GM19193 (cell line): ENCODE results near the gene TSEN34.

ENCODE experiments used
- POLR2A ChIP-seq: IDR thresholded peaks from 4 replicates; pipeline ENCODE4 v1.6.1; 2011; ENCODE audit not compliant: insufficient read depth, insufficient read length; ENCODE audit errors: extremely low read depth

TSEN34 gene

DNA sequence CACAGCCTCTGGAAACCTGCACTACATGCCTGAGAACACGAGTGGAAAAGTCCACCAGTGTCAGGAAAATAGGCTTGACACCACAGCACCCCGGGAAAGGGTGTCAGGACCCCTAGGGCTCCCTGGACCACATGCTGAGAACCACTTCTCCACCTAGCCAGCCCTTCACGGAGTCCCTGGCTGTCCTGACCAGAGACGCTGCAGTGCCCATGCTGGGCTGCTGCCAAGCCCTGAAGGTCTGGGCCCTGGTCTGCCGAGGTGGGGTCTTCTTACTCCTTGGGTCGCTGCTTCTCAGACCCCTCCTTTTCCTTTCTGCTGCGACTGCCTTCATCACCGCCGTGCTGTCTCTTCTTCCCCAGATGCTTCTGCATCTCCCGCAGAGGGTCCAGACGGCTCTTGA, 34.6 kb upstream of the TSEN34 start:
- no peak for TF ChIP-seq POLR2A

DNA sequence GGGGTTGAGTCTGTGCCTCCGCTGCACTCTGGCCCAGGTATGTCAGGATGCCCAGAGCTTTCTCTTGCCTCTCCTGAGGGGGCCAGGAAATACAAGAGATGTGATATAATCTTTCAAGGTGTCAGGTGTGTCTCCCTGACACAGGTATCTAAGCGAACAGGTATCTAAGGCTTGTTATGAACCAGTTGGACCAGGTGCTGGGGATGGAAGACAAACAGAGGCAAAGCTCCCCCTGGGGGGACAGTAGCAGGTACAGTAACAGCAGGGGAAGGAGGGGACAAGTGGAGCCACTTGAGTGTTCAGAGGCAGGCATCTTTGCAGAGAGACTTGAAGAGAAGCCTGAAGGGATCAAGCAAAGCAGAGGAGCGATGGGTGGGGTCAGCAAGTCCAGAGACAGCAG, 34.2 kb upstream of the TSEN34 start:
- no peak for TF ChIP-seq POLR2A

DNA sequence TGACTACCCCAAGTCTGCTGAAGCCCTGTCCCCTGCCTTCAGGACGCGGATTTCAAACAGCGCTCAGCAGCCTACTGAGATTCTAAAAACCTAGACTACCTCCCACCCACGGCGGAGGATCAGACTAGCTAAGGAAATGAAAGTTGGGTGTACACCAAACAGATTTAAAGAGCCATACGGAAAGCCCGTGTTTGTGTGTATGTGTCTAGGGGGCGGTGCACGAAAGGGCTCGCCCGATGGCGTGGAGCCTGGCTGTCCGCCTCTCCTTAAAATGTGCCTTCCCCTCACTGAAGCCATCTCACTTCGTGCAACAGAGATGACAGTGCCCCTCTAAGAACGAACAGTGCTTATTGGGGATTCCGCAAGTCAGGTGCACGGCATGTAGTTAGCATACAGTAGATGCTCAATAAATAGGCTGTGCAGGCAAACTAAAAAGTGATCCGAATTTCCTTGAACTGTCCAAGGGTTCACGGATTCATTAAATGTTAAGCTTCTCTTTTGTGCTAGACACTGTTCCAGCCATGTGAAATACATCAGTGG, 32.2 kb upstream of the TSEN34 start:
- TF ChIP-seq POLR2A: no peak

DNA sequence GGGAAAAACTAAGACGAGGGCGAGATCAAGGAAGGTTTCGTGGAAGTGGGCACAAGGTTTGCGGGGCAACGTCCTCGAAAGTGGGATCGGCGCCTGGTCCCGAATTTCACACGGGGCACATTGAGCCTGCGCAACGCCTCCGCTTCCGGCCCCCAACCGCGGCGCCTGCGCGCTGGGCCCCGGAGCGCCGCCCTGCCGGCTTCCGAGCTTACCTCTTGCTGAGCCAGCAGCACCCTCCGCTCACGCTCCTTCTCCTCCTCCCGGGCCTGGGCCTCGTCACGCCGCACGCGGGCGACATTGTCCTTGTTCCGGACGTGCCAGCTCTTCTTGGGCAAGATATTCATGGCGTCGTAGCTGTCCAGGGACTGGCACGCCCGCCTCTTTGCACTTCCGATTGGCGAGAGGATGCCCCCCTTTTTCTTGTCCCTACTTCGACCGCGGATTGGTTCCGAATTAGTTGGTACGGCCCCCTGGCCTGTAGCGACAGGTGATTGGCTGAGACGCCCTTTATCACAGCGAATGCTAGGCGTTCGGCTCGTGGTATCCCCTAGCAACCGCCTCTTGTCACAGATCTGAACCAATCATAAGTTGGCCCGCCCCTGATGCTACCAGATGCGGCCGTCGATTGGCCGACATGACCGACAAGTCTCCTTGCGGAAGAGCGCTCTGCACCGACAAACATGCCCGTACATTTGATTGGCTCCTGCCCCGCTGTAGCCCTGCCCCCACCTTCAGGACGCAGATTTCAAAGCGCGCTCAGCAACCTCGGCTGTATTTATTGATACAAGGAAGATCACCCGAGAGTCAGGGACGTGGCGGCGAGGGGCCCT, 31.5 kb upstream of the TSEN34 start, which contains the start of gene LENG1:
Gene LENG1 (minus strand): TSS at position 370 of the 830 bp plus-strand sequence. CDS start 26 bp downstream, at position 344.
- TF ChIP-seq POLR2A: peak; percentile 87

DNA sequence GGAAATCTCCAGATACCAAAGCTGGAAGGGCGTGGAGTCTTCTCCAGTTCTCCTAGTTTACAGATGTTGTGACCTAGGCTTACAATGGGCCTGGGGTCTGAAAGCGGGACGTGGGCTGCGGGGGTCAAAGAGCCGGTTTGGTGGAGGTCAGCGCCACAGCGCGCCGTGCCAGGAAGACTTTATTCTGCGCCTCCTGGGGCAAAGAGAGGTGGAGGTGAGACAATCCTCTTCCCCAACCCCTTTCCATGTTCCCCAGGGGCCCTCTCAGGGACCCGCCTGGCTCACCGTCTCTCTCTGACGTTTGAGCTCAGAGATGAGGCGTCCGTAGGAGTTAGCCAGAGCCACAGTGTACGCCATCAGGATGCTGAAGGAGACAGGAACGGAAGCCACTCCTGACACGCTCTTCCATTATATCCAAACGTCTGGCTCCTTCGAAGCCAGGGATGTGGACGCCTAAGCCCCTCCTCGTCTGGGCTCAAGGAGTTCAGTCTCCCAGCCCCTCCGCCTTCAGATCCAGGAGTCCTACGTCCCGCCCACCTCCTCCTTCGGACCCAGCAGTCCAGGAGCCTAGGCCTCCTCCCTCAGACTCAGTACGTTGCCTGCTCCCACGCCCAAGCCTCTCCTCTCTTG, 30.8 kb upstream of the TSEN34 start:
- no peak for TF ChIP-seq POLR2A

DNA sequence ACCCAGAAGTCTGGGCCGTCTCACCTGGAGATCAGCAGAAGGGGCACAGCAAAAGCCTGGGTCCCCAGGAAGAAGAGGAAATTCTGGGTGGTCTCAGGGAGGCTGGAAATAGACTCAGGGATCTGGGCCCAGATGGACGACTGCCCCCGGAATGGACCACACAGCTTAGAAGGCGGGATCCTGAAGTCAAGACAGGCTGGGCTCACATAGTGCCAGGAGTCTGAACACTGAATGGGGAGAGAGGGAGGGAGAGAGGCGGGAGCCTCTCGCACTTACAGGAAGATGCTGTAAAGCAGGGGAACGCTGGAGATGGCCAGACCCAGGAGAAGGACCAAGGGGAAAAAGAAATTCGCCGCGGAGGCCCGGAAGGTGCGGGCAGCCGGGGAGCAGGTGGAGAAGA, 30.3 kb upstream of the TSEN34 start:
- no peak for TF ChIP-seq POLR2A

DNA sequence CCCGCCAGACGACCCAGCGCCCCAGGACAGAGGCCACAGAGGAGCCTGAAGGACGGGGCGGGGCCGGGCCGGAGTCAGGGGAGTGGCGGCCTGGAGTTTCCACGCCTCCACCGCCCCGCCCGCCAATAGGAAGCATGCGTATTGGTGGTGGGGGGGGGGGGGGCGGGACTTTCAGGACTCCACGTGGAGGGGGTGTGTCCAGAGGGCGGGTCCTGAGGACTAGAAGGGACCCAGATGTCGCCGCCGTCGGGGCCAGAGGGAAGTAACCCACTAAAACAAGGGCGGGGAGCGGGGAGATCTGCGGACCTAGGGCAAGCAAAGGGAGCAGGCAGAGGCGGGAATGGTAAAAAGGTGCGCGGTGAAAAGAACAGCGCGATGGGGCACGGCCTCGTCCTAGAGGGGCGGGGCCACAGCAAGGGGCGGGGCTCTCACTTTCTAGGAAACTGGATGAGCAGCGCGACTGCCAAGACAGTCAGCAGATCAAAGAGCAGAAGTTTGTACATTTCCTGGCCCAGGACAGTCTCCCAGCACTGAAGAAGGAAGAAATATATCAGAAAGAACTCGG, 28.8 kb upstream of the TSEN34 start:
- no peak for TF ChIP-seq POLR2A

DNA sequence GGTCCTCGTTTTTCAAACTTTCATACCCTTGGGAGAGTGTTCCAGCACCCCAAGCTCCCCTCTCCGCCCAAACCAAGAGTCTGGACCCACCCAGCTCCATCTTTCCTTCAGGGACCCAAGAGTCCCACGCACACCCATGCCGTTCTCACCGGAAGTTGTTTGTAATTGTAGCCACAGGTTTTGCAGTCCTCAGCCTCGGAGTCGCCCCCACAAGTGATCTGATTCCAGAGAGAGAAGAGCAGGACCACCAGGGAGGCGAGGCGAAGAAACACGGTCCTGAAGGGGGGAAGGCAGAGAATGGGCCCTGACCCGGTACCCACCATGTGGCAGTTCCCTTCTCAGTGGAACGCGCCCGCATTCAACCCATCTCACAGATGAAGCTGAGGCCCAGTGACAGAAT, 28.2 kb upstream of the TSEN34 start:
- TF ChIP-seq POLR2A: no peak

DNA sequence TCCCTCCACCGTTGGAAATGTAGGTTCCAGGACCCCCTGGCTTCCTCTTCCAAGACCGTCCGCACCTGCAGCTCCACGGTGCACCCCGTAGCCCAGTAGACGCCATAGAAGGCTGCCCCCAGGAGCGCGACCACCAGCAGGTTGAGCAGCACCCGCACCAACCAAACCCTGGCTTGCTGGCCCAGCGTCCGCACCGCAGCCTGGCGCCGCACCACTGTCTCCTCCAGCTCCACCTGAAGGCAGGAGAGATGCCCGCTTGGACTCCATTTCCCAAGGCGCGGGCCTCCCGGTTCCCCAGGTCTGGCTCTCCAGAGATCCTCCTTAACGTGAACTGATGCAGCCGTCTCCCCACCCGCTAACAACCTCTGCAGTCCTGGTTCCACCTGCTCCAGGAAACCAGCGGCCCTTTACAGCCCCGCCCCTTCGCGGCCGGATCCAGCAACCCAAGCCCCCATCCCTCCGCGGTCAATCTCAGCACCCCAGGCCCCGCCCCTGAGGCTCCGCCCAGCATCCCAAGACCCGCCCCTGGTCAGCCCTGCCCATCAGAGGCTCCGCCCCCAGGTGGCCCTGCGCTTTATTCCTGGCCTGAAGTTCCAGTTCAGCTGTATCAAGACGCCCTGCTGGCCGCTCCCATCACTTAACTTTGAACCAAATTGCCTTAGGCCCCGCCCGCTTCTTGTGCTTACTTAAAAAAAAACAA, 26.6 kb upstream of the TSEN34 start:
- TF ChIP-seq POLR2A: no peak

DNA sequence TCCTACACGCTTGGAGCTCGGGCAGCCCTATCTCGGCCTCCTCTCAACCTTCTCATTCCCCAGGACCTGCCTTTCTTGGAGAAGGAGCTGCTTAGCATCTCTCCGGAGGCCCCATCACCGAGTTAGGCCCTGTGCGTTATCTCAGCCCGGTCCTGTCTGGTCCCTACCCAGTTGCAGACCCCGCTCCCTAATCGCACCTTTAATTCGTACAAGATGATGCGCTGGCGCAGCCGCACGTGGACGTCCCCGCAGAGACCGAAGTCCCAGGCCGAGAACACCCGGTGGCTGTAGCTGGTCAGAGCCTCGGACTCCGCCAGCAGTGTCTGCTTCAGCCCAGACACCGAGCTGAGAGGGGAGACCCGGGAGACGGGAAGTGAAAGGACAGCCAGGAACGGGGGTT, 25.9 kb upstream of the TSEN34 start:
- TF ChIP-seq POLR2A: no peak

DNA sequence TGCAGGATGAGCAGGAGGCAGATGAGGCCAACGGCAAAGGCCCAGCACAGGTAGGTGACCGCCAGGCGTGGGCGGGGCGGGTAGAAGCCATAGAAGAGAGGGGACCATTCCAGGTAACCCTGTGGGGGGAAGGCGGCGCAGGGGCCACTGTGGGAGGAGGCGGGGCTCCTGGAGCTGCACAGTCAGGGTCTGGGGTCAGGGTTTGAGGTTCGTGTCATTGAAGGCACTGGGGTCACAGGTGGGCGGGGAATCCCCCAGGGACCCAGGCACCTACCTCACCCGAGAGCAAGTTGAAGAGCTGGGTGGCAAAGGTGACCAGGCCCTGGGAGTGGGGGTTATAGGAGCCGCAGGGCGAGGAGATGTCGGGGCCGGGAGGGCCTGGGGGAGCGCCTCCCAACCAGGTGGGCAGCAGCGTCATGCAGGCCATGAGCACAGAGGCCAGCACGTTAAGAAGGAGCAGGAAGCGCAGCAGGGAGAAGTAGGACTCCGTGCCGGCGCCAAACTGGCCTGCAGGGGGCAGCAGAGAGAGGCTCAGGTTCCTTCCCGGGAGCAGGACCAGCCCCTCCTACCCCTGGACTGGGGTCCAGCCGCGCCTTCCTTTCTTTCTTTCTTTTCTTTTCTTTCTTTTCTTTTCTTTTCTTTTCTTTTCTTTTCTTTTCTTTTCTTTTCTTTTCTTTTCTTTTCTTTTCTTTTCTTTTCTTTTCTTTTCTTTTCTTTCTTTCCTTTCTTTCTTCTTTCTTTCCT, 22.8 kb upstream of the TSEN34 start:
- no peak for TF ChIP-seq POLR2A

DNA sequence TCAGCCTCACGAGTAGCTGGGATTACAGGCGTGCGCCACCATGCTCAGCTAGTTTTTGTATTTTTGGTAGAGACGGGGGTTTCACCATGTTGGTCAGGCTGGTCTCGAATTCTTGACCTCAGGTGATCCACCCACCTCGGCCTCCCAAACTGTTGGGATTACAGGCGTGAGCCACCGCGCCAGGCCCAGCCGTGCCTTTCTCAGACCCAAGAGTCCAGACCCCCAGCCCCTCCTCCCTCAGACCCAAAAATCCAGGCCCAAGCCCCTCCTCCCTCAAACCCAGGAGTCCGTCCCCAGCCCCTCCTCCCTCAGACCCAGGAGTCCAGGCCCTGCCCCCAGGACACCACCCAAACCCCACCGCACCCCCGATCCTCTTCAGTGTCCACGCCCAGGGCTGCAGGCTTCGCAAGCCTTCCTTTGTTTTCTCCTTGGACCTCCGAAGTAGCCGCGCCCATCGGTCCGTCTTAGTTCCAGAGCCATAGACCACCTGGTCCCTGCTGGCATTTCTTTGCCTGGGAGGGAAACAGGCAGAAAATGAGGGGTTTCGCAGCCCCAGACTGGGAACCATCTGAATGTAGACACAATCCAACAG, 21.9 kb upstream of the TSEN34 start:
- no peak for TF ChIP-seq POLR2A

DNA sequence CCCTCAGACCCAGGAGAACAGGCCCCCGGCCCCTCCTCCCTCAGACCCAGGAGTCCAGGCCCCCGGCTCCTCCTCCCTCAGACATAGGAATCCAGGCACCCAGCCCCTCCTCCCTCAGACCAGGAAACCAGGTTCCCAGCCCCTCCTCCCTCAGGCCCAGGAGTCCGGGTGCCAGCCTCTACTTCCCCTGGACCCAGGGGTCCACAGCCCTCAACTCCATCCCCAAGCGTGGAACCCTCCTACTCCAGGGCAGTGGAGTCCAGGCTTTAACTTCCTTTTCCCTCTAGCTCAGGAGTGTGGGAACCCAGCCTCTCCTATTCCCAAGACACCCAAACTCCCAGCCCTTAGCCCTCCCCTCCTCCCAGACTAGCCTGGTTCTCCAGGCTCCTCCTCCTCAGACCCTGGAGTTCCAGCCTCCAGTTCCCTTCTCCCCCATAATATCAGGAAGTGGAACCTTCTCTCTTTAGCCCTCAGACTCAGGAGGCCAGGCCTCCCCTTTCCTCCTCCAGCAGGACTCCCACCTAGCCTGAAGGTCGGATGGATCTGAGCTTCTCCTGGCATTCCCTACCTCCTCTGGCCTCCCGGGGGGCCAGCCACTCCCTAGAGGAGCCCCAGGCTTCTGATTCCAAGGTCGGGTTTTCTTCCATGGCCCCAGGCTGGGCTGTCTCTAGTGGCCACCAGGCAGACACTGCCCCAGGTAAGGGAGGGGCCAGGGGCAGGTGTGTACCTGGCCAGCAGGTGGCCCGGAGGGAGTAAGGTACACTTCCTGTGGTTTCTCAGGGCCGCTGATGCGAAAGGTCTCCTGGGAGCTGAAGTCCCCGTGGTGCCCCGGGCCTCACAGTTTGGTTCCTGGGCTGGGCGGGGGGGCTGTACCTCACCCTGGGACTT, 18.4 kb upstream of the TSEN34 start, which contains the start of gene TMC4:
Gene TMC4 (minus strand): TSS at position 690 of the 888 bp plus-strand sequence. CDS start 43 bp downstream, at position 647.
- TF ChIP-seq POLR2A: no peak
